Activated CD4-positive, alpha-beta T cell treated with anti-CD3 and anti-CD28 coated beads for 48 hours (primary cell): ENCODE measurements around the gene MARF1.
"Not testable (repeated sequence)": the region's sequence is repeated elsewhere in the genome, so short reads cannot be mapped to it uniquely, and the experiment has no call there.

Source experiments
- DNase-seq: peaks from one replicate; pipeline ENCODE4 v3.0.0-alpha.2; 2020

Gene MARF1, protein sequence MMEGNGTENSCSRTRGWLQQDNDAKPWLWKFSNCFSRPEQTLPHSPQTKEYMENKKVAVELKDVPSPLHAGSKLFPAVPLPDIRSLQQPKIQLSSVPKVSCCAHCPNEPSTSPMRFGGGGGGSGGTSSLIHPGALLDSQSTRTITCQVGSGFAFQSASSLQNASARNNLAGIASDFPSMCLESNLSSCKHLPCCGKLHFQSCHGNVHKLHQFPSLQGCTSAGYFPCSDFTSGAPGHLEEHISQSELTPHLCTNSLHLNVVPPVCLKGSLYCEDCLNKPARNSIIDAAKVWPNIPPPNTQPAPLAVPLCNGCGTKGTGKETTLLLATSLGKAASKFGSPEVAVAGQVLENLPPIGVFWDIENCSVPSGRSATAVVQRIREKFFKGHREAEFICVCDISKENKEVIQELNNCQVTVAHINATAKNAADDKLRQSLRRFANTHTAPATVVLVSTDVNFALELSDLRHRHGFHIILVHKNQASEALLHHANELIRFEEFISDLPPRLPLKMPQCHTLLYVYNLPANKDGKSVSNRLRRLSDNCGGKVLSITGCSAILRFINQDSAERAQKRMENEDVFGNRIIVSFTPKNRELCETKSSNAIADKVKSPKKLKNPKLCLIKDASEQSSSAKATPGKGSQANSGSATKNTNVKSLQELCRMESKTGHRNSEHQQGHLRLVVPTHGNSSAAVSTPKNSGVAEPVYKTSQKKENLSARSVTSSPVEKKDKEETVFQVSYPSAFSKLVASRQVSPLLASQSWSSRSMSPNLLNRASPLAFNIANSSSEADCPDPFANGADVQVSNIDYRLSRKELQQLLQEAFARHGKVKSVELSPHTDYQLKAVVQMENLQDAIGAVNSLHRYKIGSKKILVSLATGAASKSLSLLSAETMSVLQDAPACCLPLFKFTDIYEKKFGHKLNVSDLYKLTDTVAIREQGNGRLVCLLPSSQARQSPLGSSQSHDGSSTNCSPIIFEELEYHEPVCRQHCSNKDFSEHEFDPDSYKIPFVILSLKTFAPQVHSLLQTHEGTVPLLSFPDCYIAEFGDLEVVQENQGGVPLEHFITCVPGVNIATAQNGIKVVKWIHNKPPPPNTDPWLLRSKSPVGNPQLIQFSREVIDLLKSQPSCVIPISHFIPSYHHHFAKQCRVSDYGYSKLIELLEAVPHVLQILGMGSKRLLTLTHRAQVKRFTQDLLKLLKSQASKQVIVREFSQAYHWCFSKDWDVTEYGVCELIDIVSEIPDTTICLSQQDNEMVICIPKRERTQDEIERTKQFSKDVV (N-terminal part only)

DNA sequence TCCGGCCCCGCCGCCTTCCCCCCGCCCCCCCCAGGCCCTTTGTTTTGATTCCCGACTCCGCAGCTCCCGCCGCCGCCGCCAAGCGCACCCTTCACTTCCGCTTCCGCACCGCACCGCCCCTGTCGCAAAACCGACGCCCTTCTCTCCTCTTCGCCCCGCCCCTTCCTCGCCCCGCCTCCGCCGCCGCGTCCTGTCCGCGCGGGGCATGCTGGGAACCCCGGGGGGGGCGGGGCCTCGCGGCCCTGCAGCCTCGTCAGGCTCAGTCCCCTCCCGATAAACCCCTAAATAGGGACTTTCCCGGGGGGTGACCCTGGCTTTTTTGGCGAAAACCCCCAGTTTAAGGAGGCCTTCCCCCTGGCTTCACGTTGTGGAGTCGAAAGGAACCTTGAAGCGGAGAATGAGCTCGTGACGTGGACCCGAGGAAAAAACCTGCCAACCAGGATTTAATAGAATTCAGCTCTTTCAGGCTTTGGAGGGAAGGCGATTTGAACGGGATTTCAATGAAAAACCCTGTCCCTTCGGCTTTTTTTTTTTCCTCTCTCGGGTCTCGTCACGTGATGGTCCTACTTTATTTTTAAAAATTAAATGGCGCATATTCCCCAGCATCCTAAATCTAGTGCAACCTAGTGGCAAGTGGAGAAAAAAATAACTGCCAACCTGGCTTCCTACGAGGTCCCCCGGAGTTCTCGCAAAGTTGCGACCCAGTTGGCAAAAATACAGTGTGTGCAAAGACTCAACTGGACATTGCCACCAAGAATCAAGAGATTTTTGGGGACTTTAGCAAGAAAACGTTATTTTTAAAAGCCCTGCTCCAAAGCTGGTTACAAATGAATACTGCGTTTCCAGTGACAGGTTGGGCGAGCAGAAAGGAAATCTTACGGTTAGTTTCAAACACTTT is at the start of gene MARF1:
Gene MARF1 (minus strand): TSS at position 107 of the 898 bp plus-strand sequence. CDS start 3,921 bp downstream, outside the sequence.
- peak; percentile 100 for DNase-seq

DNA sequence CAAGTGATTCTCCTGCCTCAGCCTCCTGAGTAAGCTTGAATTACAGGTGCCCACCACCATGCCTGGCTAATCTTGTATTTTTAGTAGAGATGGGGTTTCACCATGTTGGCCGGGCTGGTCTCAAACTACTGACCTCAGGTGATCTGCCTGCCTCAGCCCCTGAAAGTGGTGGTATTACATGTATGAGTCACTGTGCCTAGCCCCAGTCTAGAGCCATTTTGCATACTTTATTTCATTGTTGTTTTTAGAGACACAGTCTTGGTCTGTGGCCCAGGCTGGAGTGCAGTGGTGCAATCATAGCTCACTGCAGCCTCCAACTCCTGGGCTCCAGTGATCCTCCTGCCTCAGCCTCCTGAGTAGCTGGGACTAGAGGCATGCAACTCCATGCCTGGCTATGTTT is 49.6 kb upstream of the MARF1 start:
- DNase-seq, result not testable (repeated sequence)

DNA sequence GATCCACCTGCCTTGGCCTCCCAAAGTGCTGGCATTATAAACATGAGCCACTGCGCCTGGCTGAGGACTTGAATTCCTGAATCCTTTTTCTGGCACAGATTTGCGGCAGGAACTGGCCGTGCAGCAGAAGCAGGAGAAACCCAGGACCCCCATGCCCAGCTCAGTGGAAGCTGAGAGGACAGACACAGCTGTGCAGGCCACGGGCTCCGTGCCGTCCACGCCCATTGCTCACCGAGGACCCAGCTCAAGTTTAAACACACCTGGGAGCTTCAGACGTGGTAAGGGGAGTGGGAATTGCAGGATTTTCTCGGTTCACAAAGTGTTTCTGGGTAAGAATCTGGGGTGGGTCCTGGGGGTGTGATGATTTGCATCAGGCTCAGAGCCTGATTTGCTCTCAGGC is 48.1 kb upstream of the MARF1 start:
- DNase-seq, result no peak

DNA sequence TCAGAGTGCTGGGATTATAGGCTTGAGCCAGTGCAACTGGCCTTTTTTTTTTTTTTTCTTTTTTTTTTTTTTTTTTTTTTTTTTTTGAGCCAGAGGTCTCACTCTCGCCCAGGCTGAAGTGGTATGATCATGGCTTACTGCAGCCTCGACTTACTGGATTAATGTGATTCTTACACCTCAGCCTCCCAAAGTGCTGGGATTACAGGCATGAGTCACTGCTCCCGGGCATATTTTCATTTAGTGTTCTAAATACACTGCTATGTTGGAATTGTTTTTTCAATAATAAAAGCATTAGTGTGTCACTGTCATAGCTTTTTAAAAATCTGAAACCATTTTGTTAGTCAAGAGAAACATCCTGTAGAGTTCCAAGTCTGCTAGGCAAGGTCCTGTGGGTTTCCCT is 47.3 kb upstream of the MARF1 start:
- no peak for DNase-seq

DNA sequence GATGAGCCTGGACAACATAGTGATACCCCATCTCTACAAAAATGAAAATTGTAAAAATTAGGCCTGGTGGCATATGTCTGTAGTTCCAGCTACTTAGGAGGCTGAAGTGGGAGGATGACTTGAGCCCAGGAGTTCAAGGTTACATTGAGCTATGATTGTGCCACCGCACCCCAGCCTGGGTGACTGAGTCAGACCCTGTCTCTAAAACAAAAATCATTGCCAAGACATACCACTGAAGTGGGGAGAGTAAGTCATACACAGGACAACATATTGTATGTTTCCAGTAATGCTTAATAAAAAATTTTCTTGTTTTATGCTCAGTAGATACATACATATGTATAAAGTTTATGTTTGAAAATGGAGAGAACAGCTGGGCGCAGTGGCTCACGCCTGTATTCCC is 46.3 kb upstream of the MARF1 start:
- DNase-seq, result no peak

DNA sequence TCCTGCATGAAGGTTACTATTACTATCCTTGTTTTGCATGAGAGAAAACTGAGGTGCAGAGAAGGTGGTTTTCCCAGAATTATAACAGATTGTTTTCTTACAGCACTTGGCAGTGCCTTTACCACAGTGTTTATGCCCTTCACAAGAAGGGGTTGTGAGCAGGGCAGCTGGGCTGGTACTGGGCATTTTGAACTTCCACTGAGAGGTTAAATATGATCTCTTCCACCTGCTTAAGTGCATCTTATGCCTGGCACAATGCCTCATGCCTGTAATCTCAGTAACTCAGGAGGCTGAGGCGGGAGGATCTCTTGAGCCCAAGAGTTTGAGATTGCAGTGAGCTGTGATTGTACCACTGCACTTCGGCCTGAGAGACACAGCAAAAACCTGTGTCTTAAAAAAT is 43.3 kb upstream of the MARF1 start:
- no peak for DNase-seq

DNA sequence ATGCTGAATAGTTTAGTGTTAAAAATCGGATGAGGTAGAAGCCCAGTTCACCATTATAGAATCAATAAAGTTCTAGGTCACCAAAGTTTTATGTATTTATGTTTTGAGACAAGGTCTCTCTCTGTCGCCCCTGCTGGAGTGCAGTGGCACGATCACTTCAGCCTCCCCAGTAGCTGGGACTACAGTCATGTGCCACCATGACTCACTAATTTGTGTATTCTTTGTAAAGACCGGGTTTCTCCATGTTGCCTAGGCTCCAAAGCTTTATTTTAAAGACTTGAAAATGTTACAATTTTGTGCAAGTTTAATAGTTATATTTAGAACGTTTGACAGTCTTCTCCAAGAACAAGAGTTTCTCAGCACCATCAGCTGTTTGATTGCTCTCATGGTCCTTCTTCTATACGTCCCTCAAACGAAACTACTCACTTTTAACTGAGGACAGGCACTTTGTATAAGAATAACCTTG is 39.2 kb upstream of the MARF1 start:
- DNase-seq, result peak; percentile 71

DNA sequence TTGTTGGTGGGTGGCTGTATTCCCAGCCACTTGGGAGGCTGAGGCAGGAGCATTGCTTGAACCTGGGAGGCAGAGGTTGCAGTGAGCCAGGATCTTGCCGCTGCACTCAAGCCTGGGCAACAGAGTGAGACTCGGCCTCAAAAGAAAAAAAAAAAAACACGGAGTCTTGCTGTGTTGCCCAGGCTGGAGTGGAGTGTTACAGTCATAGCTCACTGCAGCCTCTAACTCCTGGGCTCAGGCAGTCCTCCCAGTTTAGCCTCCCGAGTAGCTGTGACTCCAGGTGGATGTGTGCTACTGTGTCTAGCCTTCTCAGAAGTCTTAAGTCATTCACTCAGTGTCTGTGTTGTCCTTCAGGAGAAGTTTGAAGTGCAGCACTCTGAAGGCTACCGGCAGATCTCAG is 34.5 kb upstream of the MARF1 start:
- no peak for DNase-seq

DNA sequence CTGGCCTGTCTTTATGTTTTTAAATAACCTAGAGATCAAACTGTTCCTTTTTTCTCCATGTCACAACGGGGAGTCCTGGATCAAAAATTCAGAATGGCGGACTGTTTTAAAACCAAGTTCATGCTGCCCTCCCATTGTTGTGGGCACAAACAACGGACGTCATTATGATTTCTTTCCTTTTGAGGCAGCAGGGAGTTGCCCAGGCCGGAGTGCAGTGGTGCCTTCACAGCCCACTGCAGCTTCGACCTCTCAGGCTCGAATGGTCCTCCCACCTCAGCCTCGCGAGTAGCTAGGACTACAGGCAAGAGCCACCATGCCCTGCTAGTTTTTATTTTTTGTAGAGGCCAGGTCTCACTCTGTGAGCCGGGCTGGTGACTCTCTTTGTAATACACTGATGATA is 33.6 kb upstream of the MARF1 start:
- DNase-seq, result no peak

DNA sequence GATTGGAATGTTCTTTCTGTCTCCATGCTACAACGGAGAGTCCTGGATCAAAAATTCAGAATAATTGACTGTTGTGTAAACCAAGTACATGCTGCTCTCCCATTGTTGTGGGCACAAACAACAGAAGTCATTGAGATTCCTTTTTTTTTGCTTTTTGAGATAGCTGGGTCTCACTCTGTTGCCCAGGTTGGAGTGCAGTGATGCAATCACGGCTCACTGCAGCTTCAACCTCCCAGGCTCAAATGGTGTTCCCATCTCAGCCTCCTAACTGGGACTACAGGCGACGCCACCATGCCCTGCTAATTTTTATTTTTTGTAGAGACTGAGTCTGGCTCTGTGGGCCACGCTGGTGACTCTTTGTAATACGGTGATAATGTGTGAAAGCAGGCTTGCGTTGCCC is 31.6 kb upstream of the MARF1 start:
- DNase-seq, result no peak

DNA sequence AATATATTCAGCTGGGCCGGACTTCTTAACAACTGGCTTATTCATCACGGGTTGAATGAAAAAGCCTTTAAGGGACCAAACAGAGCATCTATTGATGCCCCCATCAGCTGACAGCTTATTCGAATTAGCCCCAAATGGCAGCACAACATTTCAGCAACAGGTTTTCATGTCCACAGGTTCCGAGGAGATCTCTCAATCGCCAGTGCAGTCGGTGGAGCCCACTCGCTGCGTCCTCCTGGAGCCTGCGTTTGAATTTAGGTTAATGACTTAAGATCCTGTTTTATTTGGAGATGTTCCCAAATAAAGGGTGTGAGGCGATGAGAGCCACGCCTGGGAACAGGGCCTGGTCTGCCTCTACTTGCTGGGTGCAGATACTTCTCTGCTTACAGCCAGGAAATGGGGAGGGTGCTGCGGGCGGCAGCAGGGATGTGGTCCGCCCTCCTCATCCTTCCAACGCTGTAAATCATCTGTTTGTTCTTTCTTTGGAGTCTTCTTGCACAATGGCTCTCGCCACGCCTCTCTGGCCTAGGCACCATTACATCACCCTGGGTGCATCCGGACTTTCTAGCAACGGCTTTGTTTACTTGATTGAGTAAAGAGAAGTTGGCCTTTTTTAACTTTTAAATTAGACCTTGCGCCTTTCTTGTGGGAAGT is 29.7 kb upstream of the MARF1 start:
- DNase-seq, result peak; percentile 67

DNA sequence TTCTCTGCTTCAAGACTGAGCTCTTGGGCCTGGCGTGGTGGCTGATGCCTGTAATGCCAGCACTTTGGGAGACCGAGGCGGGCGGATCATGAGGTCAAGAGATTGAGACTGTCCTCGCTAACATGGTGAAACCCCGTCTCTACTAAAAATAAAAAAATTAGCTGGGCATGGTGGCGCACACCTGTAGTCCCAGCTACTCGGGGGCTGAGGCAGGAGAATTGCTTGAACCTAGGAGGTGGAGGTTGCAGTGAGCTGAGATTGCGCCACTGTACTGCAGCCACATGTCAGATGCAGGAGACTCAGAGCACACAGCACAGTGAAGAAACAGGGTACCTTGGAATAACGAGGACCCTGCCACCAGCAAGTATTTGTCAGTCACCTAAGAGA is 29.2 kb upstream of the MARF1 start:
- DNase-seq, result not testable (repeated sequence)

DNA sequence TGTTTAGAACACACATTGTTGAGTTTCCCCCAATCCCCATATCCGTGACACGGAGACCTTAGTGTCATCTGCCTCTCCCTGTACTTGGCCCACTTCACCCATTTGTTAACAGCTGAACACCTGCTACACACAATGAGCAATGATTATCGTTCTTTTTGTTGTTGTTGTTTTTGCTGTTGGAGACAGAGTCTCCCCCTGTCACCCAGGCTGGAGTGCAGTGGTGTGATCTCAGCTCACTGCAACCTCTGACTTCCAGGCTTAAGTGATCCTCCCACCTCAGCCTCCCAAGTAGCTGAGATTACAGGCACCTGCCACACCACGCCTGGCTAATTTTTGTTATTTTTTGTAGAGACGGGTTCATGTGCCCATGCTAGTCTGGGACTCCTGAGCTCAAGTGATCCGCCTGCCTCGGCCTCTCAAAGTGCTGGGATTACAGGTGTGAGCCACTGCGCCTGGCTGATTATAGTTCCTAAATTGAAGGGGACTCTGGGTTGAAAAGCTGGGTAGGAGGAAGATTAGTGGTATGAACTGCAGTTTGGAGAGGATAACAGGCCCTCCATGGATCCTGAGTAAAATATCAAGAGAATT is 28.7 kb upstream of the MARF1 start:
- no peak for DNase-seq

DNA sequence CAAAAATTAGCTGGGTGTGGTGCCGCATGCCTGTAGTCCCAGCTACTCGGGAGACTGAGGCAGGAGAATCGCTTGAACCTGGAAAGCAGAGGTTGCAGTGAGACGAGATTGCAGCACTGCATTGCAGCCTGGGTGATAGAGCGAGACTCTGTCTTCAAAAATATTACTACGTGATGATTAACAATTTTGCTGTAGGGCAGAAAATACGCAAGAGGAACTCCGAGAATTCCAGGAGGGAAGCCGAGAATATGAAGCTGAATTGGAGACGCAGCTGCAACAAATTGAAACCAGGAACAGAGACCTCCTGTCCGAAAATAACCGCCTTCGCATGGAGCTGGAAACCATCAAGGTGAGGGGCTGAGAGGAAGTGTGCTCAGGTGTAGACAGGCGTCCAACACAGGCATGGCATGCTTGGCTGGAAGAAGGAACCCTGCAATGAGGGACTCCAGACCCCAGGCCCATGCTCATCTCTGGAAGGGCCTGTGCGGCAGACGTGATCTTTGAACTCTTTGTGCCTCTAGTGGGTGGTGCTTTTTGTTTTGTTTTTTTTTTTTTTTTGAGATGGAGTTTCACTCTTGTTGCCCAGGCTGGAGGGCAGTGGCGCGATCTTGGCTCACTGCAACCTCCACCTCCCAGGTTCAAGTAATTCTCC is 24.3 kb upstream of the MARF1 start:
- no peak for DNase-seq

DNA sequence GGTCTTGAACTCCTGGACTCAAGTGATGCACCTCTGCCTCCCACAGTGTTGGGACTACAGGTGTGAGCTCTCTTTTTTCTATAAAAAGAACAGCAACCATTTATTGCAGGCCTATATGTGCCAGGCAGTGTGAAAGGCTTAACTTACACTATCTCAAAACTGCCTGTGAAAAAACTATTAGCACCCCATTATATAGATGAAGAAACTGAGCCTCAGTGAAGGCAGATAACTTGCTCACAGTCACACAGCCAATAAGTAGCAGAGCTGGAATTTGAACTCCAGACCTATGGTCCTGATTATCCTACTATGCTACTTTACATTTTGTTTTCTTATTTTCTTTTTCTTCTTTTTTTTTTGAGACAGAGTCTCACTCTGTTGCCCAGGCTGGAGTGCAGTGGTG is 22.2 kb upstream of the MARF1 start:
- DNase-seq, result no peak

DNA sequence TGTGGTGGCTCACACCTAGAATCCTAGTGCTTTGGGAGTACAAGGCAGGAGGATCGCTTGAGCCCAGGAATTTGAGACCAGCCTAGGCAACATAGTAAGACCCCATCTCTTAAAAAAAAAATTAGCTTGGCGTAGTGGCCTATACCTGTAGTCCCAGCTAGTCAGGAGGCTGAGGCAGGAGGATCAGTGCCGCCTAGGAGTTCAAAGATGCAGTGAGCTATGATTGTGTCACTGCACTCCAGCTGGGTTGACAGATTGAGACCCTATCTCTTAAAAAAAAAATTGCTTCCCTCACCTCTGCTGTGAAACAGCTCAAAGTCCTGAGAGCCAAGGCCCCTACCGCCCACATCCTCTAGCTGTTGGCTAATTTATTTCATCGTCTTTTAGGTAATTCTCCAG is 17.2 kb upstream of the MARF1 start:
- DNase-seq, result no peak

DNA sequence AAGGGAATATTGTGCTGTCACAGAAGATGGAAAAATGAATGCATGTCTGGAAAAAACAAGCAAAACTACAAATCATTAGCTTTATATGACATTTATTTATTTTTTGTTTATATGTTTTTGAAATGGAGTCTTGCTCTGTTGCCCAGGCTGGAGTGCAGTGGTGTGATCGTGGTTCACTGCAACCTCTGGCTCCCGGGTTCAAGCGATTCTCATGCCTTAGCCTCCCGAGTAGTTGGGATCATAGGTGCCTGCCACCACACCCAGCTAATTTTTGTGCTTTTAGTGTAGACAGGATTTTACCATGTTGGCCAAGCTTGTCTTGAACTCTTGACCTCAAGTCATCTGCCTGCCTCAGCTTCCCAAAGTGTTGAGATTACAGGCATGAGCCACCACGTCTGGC is 15.6 kb upstream of the MARF1 start:
- no peak for DNase-seq

DNA sequence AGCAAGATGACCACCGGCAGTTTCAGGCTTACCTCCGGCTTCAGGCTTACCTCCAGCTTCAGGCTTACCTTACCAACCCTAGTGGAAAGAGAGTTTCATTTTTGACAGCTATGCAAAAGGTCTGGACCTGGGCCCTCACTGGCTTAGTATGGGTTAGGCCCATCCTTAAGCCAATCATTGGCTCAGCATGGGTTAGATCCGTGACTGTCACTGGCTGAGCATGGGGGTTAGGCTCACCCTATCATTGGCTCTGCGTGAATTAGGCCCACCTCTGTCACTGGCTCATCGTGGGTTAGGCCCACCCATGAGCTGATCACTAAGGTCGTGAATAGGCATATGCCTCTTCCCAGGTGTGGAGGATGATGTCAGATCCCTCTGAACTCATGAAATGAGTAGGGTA is 15.2 kb upstream of the MARF1 start:
- DNase-seq, result no peak

DNA sequence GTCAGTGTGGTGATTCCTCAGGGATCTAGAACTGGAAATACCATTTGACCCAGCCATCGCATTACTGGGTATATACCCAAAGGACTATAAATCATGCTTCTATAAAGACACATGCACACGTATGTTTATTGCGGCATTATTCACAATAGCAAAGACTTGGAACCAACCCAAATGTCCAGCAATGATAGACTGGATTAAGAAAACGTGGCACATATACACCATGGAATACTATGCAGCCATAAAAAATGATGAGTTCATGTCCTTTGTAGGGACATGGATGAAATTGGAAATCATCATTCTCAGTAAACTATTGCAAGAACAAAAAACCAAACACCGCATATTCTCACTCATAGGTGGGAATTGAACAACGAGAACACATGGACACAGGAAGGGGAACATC is 12.6 kb upstream of the MARF1 start:
- DNase-seq, result not testable (repeated sequence)

DNA sequence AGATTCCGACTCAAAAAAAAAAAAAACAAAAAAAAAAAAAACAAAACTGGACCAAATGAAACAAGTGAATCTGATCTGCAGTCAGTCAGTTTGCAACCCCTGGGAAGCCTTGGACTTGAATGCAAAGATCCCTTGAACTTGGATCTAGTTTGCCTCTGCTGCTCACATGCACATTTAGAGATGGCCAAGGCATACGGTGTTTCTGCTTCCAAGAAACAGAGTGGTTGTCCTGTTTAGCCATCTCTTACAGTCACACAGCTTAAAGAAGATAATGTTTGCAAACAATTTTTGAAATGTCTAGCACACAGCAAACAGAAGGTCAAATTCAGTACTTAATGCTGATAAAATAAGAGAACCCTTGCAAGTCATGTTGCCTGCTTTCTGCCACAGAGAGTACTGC is 11.6 kb upstream of the MARF1 start:
- DNase-seq, result no peak

DNA sequence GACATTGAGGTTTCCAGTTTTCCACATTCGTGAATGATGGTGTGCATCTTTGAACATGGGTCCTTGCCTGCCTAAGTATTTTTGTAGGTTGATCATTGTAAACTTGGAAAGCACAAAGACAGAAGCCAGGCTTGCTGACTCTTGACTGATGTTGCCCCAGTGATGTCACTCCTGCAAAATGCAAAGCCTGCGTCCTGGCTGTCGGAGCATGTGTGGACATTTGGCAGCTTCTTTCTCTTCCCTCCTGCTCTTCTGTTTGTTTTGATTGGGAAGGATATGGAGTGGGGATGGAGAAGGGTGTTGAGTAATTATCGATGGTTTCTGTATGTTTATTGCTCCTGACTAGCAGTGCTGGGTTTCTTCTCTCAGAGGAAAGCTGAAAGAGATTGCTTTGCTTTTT is 10.3 kb upstream of the MARF1 start:
- DNase-seq, result no peak
